HepG2 (cell line): Measurements from ENCODE around the gene SKIDA1. TPM values are rescaled to one million over a fixed set of nuclear protein-coding genes. Genes with fewer than 3 reads are reported as not detected.
A peak's percentile ranks its signal among the peaks of the same experiment; 100 is the strongest.

Experiments
- ATF2 ChIP-seq: sonication (generic); formaldehyde crosslinking; IDR thresholded peaks from 2 replicates; pipeline ENCODE4 v1.4.0; 2020; ENCODE audit warnings: missing genetic modification reagents
- ETS1 ChIP-seq: sonication (generic); formaldehyde crosslinking; IDR thresholded peaks from 2 replicates; pipeline ENCODE4 v1.4.0; 2020; ENCODE audit warnings: missing genetic modification reagents
- NFE2L2 ChIP-seq: fragments of 150-350 bp; IDR thresholded peaks from 2 replicates; pipeline ENCODE4 v1.6.1; 2014; ENCODE audit warnings: low read length
- NFKBIZ ChIP-seq: IDR thresholded peaks from 2 replicates; pipeline ENCODE4 v1.6.1; 2018; ENCODE audit warnings: missing genetic modification reagents, missing compliant biosample characterization
- NKX3-1 ChIP-seq: sonication (generic); formaldehyde crosslinking; IDR thresholded peaks from 2 replicates; pipeline ENCODE4 v1.5.0; 2020; ENCODE audit warnings: missing genetic modification reagents
- PAXIP1 ChIP-seq: sonication (generic); formaldehyde crosslinking; conservative IDR thresholded peaks from 2 replicates; pipeline ENCODE4 v1.4.0; 2020; ENCODE audit warnings: mild to moderate bottlenecking, missing genetic modification reagents, moderate library complexity
- PRDM10 ChIP-seq: sonication (generic); formaldehyde crosslinking; IDR thresholded peaks from 2 replicates; pipeline ENCODE4 v1.4.0; 2020; ENCODE audit warnings: low read depth, missing genetic modification reagents
- SKIL ChIP-seq: sonication (generic); formaldehyde crosslinking; IDR thresholded peaks from 2 replicates; pipeline ENCODE4 v1.8.0; 2022; ENCODE audit warnings: missing genetic modification reagents, mild to moderate bottlenecking, moderate library complexity, borderline replicate concordance
- ZBTB20 ChIP-seq: sonication (generic); formaldehyde crosslinking; IDR thresholded peaks from 2 replicates; pipeline ENCODE4 v1.8.1; 2023; ENCODE audit warnings: missing genetic modification reagents, low read depth, mild to moderate bottlenecking, borderline replicate concordance
- ZBTB38 ChIP-seq: sonication (generic); formaldehyde crosslinking; IDR thresholded peaks from 2 replicates; pipeline ENCODE4 v1.5.1; 2020; ENCODE audit warnings: mild to moderate bottlenecking, missing genetic modification reagents
- ZNF230 ChIP-seq: sonication (generic); formaldehyde crosslinking; IDR thresholded peaks from 2 replicates; pipeline ENCODE4 v1.4.0; 2020; ENCODE audit warnings: mild to moderate bottlenecking, missing genetic modification reagents
- ZNF24 ChIP-seq: fragments of 450-650 bp; IDR thresholded peaks from 2 replicates; pipeline ENCODE4 v1.6.1; 2017; ENCODE audit warnings: antibody characterized with exemption, mild to moderate bottlenecking
- ZNF383 ChIP-seq: sonication (generic); formaldehyde crosslinking; IDR thresholded peaks from 2 replicates; pipeline ENCODE4 v1.4.0; 2020; ENCODE audit warnings: missing genetic modification reagents, mild to moderate bottlenecking, borderline replicate concordance
- ZNF749 ChIP-seq: sonication (generic); formaldehyde crosslinking; IDR thresholded peaks from 2 replicates; pipeline ENCODE4 v1.8.0; 2022; ENCODE audit warnings: mild to moderate bottlenecking, missing genetic modification reagents, moderate library complexity, borderline replicate concordance
- ZNF841 ChIP-seq: sonication (generic); formaldehyde crosslinking; IDR thresholded peaks from 2 replicates; pipeline ENCODE4 v1.8.1; 2023; ENCODE audit warnings: missing genetic modification reagents, borderline replicate concordance
- polyA plus RNA-seq, 8 experiments: library from polyadenylated mRNA; depleted of rRNA in 3 of 8; stranded (reverse) in 7 of 8; unstranded in 1 of 8; fragments of >200 nt; fragmentation: Illumina TruSeq in 4 of 8; extraction: Trizol in 4 of 8; gene quantifications; 2 replicates each; pipeline versions ENCODE4 v1.2.1 to v1.2.3, GENCODE V29; 2011 to 2016; ENCODE audit warnings: low read depth in 4 of 8, missing spikeins in 1 of 8, mixed read lengths in 1 of 8; ENCODE audit not compliant: insufficient read depth in 1 of 8
- total RNA-seq, 5 experiments: library from RNA; depleted of rRNA; stranded (reverse); fragments of >200 nt; fragmentation: Illumina TruSeq; extraction: Trizol; gene quantifications; 2 replicates each; pipeline ENCODE4 v1.2.3, GENCODE V29; 2016; ENCODE audit warnings: low read depth in 1 of 5

The SKIDA1 gene
- total and polyA plus RNA-seq, 2 of the 13 experiments (the other 11 are each of a cell fraction or from before 2014, with no cell fraction given): 0.73 to 1.5 TPM

GRCh38 chr10:21494191-21495001, 31.1 kb downstream of the SKIDA1 start (continued):
- TF ChIP-seq ZNF24: no peak
- TF ChIP-seq ATF2 (CRISPR knock-in tag): no peak; the same call in 1 of the 2 replicates
- TF ChIP-seq NFKBIZ (CRISPR knock-in tag): no peak
- no peak for TF ChIP-seq ETS1 (CRISPR knock-in tag)
- TF ChIP-seq ZNF383: no peak
- TF ChIP-seq PRDM10 (CRISPR knock-in tag): no peak
- 0 out of 2 replicates have a peak, but pooled peaks have one; percentile 17 for TF ChIP-seq ZNF230 (CRISPR knock-in tag)
- no peak for TF ChIP-seq ZBTB20 (CRISPR knock-in tag)
- TF ChIP-seq NKX3-1: no peak
- TF ChIP-seq ZNF841 (CRISPR knock-in tag): no peak
- TF ChIP-seq ZNF749 (CRISPR knock-in tag): no peak
- TF ChIP-seq NFE2L2: no peak
- no peak for TF ChIP-seq PAXIP1 (CRISPR knock-in tag)
- TF ChIP-seq SKIL (CRISPR knock-in tag): peak; percentile 37; the same call in 1 of the 2 replicates
- peak; percentile 93 for TF ChIP-seq ZBTB38 (CRISPR knock-in tag)
